Peyer's patch (tissue), 4 donors: ENCODE data around the gene CLEC5A.

Experiments used
- CTCF ChIP-seq, 6 experiments: fragments of 450-650 bp in 4 of 6; fragments of 200-600 bp in 2 of 6; sonication (generic) in 1 of 6; IDR thresholded peaks; one replicate each; pipeline ENCODE4 v1.5.1; 2017 to 2019; ENCODE audit warnings: antibody characterized with exemption in 6 of 6, mild to moderate bottlenecking in 3 of 6, moderate library complexity in 1 of 6
- POLR2A ChIP-seq, 2 donors: fragments of 450-650 bp; IDR thresholded peaks; one replicate each; pipeline ENCODE4 v1.5.1; 2017; ENCODE audit warnings: antibody characterized with exemption in 2 of 2, mild to moderate bottlenecking in 2 of 2, moderate library complexity in 2 of 2

- TF ChIP-seq CTCF (IDR thresholded peaks at IDR 0.05) (no peak), POLR2A (IDR thresholded peaks at IDR 0.05) (no peak)
Observed at GRCh38 chr7:141950806-141951205, 4.0 kb upstream of the CLEC5A start.
